BE2C (cell line): ENCODE data around the gene MYLK.
A peak's percentile ranks its signal among the peaks of the same experiment; 100 is the strongest.

ENCODE experiments used
- DNase-seq: peaks from one replicate; pipeline ENCODE4 v3.0.0-alpha.2; 2020
- H3K27me3 ChIP-seq: fragments of 250-450 bp; sonication (Bioruptor Pico); 2 replicates; pipeline ENCODE4 v1.5.1; 2020; ENCODE audit warnings: mild to moderate bottlenecking
- H3K36me3 ChIP-seq: fragments of 250-450 bp; sonication (Bioruptor Pico); 2 replicates; pipeline ENCODE4 v1.5.1; 2020; ENCODE audit warnings: mild to moderate bottlenecking
- H3K4me1 ChIP-seq: fragments of 250-450 bp; sonication (Bioruptor Pico); 2 replicates; pipeline ENCODE4 v1.5.1; 2020
- H3K4me3 ChIP-seq: 2 replicates; pipeline ENCODE4 v1.5.1; 2011; ENCODE audit warnings: low read depth, low read length
- H3K9me3 ChIP-seq: fragments of 250-450 bp; sonication (Bioruptor Pico); 2 replicates; pipeline ENCODE4 v1.5.1; 2020
- CTCF ChIP-seq: IDR thresholded peaks from 2 replicates; pipeline ENCODE4 v1.5.1; 2012; ENCODE audit warnings: mild to moderate bottlenecking, low read depth, low read length

Gene MYLK

GRCh38 chr3:123795471-123796251, 88.5 kb downstream of the MYLK start:
- H3K9me3 ChIP-seq = no peaks in the 10 kb centered on the region
- no peaks in the 10 kb centered on the region for H3K36me3 ChIP-seq
- no peak for DNase-seq
- H3K4me3 ChIP-seq = no peak overlapping the region
- no peaks in the 10 kb centered on the region for H3K27me3 ChIP-seq
- no peak for TF ChIP-seq CTCF
- peaks cover 3% of the 10 kb centered on the region for H3K4me1 ChIP-seq

DNA sequence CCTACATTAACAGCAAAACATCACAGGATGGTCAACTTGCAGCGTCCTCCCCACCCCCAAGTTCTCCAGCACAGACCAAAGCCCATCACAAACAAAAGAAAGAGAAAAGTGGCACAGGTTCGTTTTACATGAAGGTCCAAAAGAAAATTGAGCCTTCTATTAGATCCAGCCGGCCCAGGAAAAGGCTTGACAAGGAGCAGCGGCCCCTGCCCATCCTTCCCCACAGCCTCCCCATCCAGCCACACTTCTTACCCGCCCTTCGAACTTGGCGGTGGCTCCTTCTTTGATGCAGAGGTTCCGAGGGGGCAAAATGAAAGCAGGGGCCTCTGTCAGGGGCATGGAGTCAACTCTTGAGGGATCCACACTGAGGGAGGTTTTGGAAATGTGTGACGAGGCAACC, 90.7 kb downstream of the MYLK start:
- Histone ChIP-seq H3K36me3 (no peaks in the 10 kb centered on the region), H3K4me1 (peaks cover 3% of the 10 kb centered on the region), H3K9me3 (no peaks in the 10 kb centered on the region), H3K27me3 (no peaks in the 10 kb centered on the region), H3K4me3 (no peak overlapping the region)
- no peak for TF ChIP-seq CTCF
- DNase-seq = no peak

- Histone ChIP-seq H3K9me3 (no peaks in the 10 kb centered on the region), H3K27me3 (no peaks in the 10 kb centered on the region), H3K4me3 (no peak overlapping the region), H3K4me1 (peaks cover 3% of the 10 kb centered on the region), H3K36me3 (no peaks in the 10 kb centered on the region)
- TF ChIP-seq CTCF = no peak
- DNase-seq = no peak
These were observed 91.5 kb downstream of the MYLK start for GRCh38 chr3:123792473-123793201.

DNA sequence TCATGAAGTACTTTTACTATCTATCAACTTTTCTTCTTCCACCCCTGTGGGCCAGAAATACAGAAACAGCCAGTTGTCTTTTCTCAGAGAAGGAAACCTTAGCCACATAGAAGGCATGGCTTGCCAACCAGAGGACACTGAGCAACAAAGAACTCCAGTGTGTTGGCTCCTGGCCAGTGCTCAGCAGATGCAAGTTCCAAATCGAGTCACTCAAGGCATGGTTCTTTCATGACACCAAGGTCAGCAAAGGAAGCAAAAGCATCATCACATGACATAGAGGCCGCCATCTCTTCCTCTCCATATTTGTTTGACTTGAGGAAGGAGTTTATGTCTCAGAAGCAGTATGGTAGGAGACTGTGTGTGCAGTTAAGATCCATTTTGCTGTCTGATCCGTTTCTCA, 92.2 kb downstream of the MYLK start:
- peaks cover 3% of the 10 kb centered on the region for H3K4me1 ChIP-seq
- no peaks in the 10 kb centered on the region for H3K9me3 ChIP-seq
- peak; percentile 48 for DNase-seq
- TF ChIP-seq CTCF = no peak
- no peak overlapping the region for H3K4me3 ChIP-seq
- no peaks in the 10 kb centered on the region for H3K27me3 ChIP-seq
- no peaks in the 10 kb centered on the region for H3K36me3 ChIP-seq

- no peaks in the 10 kb centered on the region for H3K27me3 ChIP-seq
- H3K9me3 ChIP-seq = no peaks in the 10 kb centered on the region
- no peak for DNase-seq
- peaks cover 3% of the 10 kb centered on the region for H3K4me1 ChIP-seq
- TF ChIP-seq CTCF = no peak
- H3K36me3 ChIP-seq = no peaks in the 10 kb centered on the region
- no peak overlapping the region for H3K4me3 ChIP-seq
These were observed 92.7 kb downstream of the MYLK start for GRCh38 chr3:123791417-123791816.

GRCh38 chr3:123791073-123791370, 93.1 kb downstream of the MYLK start:
- Histone ChIP-seq H3K36me3 (no peaks in the 10 kb centered on the region), H3K4me1 (peaks cover 3% of the 10 kb centered on the region), H3K4me3 (no peak overlapping the region), H3K27me3 (no peaks in the 10 kb centered on the region), H3K9me3 (no peaks in the 10 kb centered on the region)
- DNase-seq = no peak
- no peak for TF ChIP-seq CTCF
